HepG2 (cell line): Measurements from ENCODE around the gene NEU4. TPM values are rescaled to one million over a fixed set of nuclear protein-coding genes. Genes with fewer than 3 reads are reported as not detected.
A peak's percentile ranks its signal among the peaks of the same experiment; 100 is the strongest.

ENCODE experiments used
- AGO2 ChIP-seq: fragments of 200-400 bp; formaldehyde crosslinking; optimal IDR thresholded peaks from 2 replicates; pipeline ENCODE3; 2017; ENCODE audit warnings: mild to moderate bottlenecking, low read depth, low read length, moderate library complexity
- AKAP8 ChIP-seq: sonication (generic); formaldehyde crosslinking; IDR thresholded peaks from 2 replicates; pipeline ENCODE4 v1.5.1; 2020; ENCODE audit warnings: mild to moderate bottlenecking, missing genetic modification reagents
- ARNT ChIP-seq: fragments of 450-650 bp; IDR thresholded peaks from 2 replicates; pipeline ENCODE4 v1.6.1; 2017
- EEA1 ChIP-seq: sonication (generic); formaldehyde crosslinking; IDR thresholded peaks from 2 replicates; pipeline ENCODE4 v1.5.1; 2020; ENCODE audit warnings: mild to moderate bottlenecking, missing genetic modification reagents, borderline replicate concordance
- ELF3 ChIP-seq: IDR thresholded peaks from 2 replicates; pipeline ENCODE4 v1.6.1; 2016; ENCODE audit warnings: missing genetic modification reagents, missing compliant biosample characterization
- FOXJ3 ChIP-seq: sonication (generic); formaldehyde crosslinking; IDR thresholded peaks from 2 replicates; pipeline ENCODE4 v1.4.0; 2020; ENCODE audit warnings: missing genetic modification reagents, mild to moderate bottlenecking, borderline replicate concordance
- GATAD1 ChIP-seq: IDR thresholded peaks from 2 replicates; pipeline ENCODE4 v1.6.1; 2016; ENCODE audit warnings: missing genetic modification reagents, missing compliant biosample characterization
- HMGA1 ChIP-seq: sonication (generic); formaldehyde crosslinking; conservative IDR thresholded peaks from 2 replicates; pipeline ENCODE4 v1.4.0; 2020; ENCODE audit warnings: missing genetic modification reagents
- HNRNPL ChIP-seq: fragments of 200-400 bp; formaldehyde crosslinking; IDR thresholded peaks from 2 replicates; pipeline ENCODE4 v1.6.1; 2017; ENCODE audit warnings: mild to moderate bottlenecking, low read depth, low read length
- MAFG ChIP-seq: sonication (generic); formaldehyde crosslinking; IDR thresholded peaks from 2 replicates; pipeline ENCODE4 v1.5.1; 2020; ENCODE audit warnings: mild to moderate bottlenecking, missing genetic modification reagents
- MIER3 ChIP-seq: IDR thresholded peaks from 2 replicates; pipeline ENCODE4 v1.6.1; 2016; ENCODE audit warnings: missing compliant biosample characterization, borderline replicate concordance
- NCOA5 ChIP-seq: sonication (generic); formaldehyde crosslinking; IDR thresholded peaks from 2 replicates; pipeline ENCODE4 v1.4.0; 2020; ENCODE audit warnings: missing genetic modification reagents
- NPAS2 ChIP-seq: sonication (generic); formaldehyde crosslinking; IDR thresholded peaks from 2 replicates; pipeline ENCODE4 v1.8.0; 2022; ENCODE audit warnings: mild to moderate bottlenecking, missing genetic modification reagents, borderline replicate concordance
- NR2F1 ChIP-seq, 2 experiments: fragments of 450-650 bp in 1 of 2; formaldehyde crosslinking in 1 of 2; IDR thresholded peaks; 2 replicates each; pipeline versions ENCODE4 v1.5.0 to v1.6.1; 2016 to 2020; ENCODE audit warnings: mild to moderate bottlenecking in 1 of 2, missing compliant biosample characterization in 1 of 2, missing genetic modification reagents in 1 of 2, moderate library complexity in 1 of 2
- PCBP2 ChIP-seq: fragments of 200-400 bp; formaldehyde crosslinking; optimal IDR thresholded peaks from 2 replicates; pipeline ENCODE3; 2018; ENCODE audit warnings: low read length, low read depth; ENCODE audit not compliant: poor library complexity, severe bottlenecking
- PLRG1 ChIP-seq: fragments of 450-650 bp; conservative IDR thresholded peaks from 2 replicates; pipeline ENCODE4 v1.6.1; 2016
- RAD51 ChIP-seq: fragments of 450-650 bp; IDR thresholded peaks from 2 replicates; pipeline ENCODE4 v1.6.1; 2016; ENCODE audit warnings: borderline replicate concordance
- RBFOX2 ChIP-seq: fragments of 200-400 bp; formaldehyde crosslinking; IDR thresholded peaks from 2 replicates; pipeline ENCODE4 v1.6.1; 2017; ENCODE audit warnings: low read depth, mild to moderate bottlenecking, low read length
- RCOR2 ChIP-seq: IDR thresholded peaks from 2 replicates; pipeline ENCODE4 v1.6.1; 2016; ENCODE audit warnings: missing biosample characterization, missing genetic modification reagents
- SIN3B ChIP-seq: fragments of 150-350 bp; IDR thresholded peaks from 2 replicates; pipeline ENCODE4 v1.6.1; 2014; ENCODE audit warnings: low read length
- SMC3 ChIP-seq: IDR thresholded peaks from 2 replicates; pipeline ENCODE4 v1.6.1; 2011; ENCODE audit warnings: low read length, improper control_type of control experiment
- TRIM24 ChIP-seq: sonication (generic); formaldehyde crosslinking; IDR thresholded peaks from 2 replicates; pipeline ENCODE4 v1.8.0; 2022; ENCODE audit warnings: mild to moderate bottlenecking, missing genetic modification reagents
- YY1 ChIP-seq: IDR thresholded peaks from 2 replicates; pipeline ENCODE4 v1.6.1; 2011; ENCODE audit warnings: low read length, low read depth, moderate library complexity, mild to moderate bottlenecking; ENCODE audit not compliant: insufficient read depth, insufficient replicate concordance
- ZBTB10 ChIP-seq: sonication (generic); formaldehyde crosslinking; IDR thresholded peaks from 2 replicates; pipeline ENCODE4 v1.4.0; 2020; ENCODE audit warnings: missing genetic modification reagents, borderline replicate concordance
- ZBTB20 ChIP-seq: sonication (generic); formaldehyde crosslinking; IDR thresholded peaks from 2 replicates; pipeline ENCODE4 v1.8.1; 2023; ENCODE audit warnings: missing genetic modification reagents, low read depth, mild to moderate bottlenecking, borderline replicate concordance
- ZBTB8A ChIP-seq: sonication (generic); formaldehyde crosslinking; IDR thresholded peaks from 2 replicates; pipeline ENCODE4 v1.4.0; 2020; ENCODE audit warnings: mild to moderate bottlenecking, low read depth, missing genetic modification reagents, borderline replicate concordance
- ZNF121 ChIP-seq: sonication (generic); formaldehyde crosslinking; IDR thresholded peaks from 2 replicates; pipeline ENCODE4 v1.5.0; 2020; ENCODE audit warnings: mild to moderate bottlenecking, missing genetic modification reagents
- ZNF550 ChIP-seq: sonication (generic); formaldehyde crosslinking; IDR thresholded peaks from 2 replicates; pipeline ENCODE4 v1.4.0; 2020; ENCODE audit warnings: mild to moderate bottlenecking, missing genetic modification reagents, borderline replicate concordance
- ZNF619 ChIP-seq: sonication (generic); formaldehyde crosslinking; IDR thresholded peaks from 2 replicates; pipeline ENCODE4 v1.4.0; 2020; ENCODE audit warnings: mild to moderate bottlenecking, missing genetic modification reagents
- ZNF644 ChIP-seq: IDR thresholded peaks from 2 replicates; pipeline ENCODE4 v1.6.1; 2016; ENCODE audit warnings: low read depth
- polyA plus RNA-seq, 8 experiments: library from polyadenylated mRNA; depleted of rRNA in 3 of 8; stranded (reverse) in 7 of 8; unstranded in 1 of 8; fragments of >200 nt; fragmentation: Illumina TruSeq in 4 of 8; extraction: Trizol in 4 of 8; gene quantifications; 2 replicates each; pipeline versions ENCODE4 v1.2.1 to v1.2.3, GENCODE V29; 2011 to 2016; ENCODE audit warnings: low read depth in 4 of 8, missing spikeins in 1 of 8, mixed read lengths in 1 of 8; ENCODE audit not compliant: insufficient read depth in 1 of 8
- total RNA-seq, 5 experiments: library from RNA; depleted of rRNA; stranded (reverse); fragments of >200 nt; fragmentation: Illumina TruSeq; extraction: Trizol; gene quantifications; 2 replicates each; pipeline ENCODE4 v1.2.3, GENCODE V29; 2016; ENCODE audit warnings: low read depth in 1 of 5

NEU4 gene
- total and polyA plus RNA-seq, 2 of the 13 experiments (the other 11 are each of a cell fraction or from before 2014, with no cell fraction given): 53.5 to 107 TPM

- TF ChIP-seq ZNF550 (CRISPR knock-in tag) (no peak), ZNF121 (CRISPR knock-in tag) (no peak), NCOA5 (CRISPR knock-in tag) (no peak), ZBTB8A (no peak), PCBP2 (no peak), SMC3 (no peak), ZBTB10 (CRISPR knock-in tag) (no peak), EEA1 (CRISPR knock-in tag) (no peak), HMGA1 (CRISPR knock-in tag) (no peak), GATAD1 (CRISPR knock-in tag) (no peak), AGO2 (peak; percentile 7), FOXJ3 (CRISPR knock-in tag) (no peak), RCOR2 (CRISPR knock-in tag) (no peak), HNRNPL (peak; percentile 59), RAD51 (no peak), ELF3 (CRISPR knock-in tag) (no peak), ARNT (no peak), MIER3 (CRISPR knock-in tag) (no peak), TRIM24 (CRISPR knock-in tag) (no peak), SIN3B (no peak), NPAS2 (CRISPR knock-in tag) (no peak), YY1 (no peak), PLRG1 (no peak), AKAP8 (CRISPR knock-in tag) (peak; percentile 87), ZNF619 (CRISPR knock-in tag) (no peak), ZNF644 (CRISPR knock-in tag) (no peak), RBFOX2 (peak; percentile 44), ZBTB20 (CRISPR knock-in tag) (no peak), NR2F1 (CRISPR knock-in tag; IDR thresholded peaks at IDR 0.05) (no peak), MAFG (CRISPR knock-in tag) (no peak)
These were observed 6.8 kb downstream of the NEU4 start (continued) for GRCh38 chr2:241815477-241816430.
